Measurements from ENCODE around the gene KLRB1.

KLRB1 gene

GRCh38 chr12:9634969-9635754 lies 27.4 kb upstream of the KLRB1 start:
- no peak for TF ChIP-seq CTCF (IDR thresholded peaks at IDR 0.05; ENCODE audit: low read depth, low read length, missing control alignments)
- no peak overlapping the region for H3K4me3 ChIP-seq (ENCODE audit: low read depth, low read length)
- no peak for DNase-seq (ENCODE audit: low read depth)

GRCh38 chr12:9634177-9634803 lies 26.6 kb upstream of the KLRB1 start:
- no peak for DNase-seq (ENCODE audit: low read depth)
- TF ChIP-seq CTCF (IDR thresholded peaks at IDR 0.05; ENCODE audit: low read depth, low read length, missing control alignments): peak; percentile 62
- H3K4me3 ChIP-seq (ENCODE audit: low read depth, low read length): no peak overlapping the region

GRCh38 chr12:9632766-9633165 lies 25.1 kb upstream of the KLRB1 start:
- no peak for TF ChIP-seq CTCF (IDR thresholded peaks at IDR 0.05; ENCODE audit: low read depth, low read length, missing control alignments)
- H3K4me3 ChIP-seq (ENCODE audit: low read depth, low read length): no peak overlapping the region
- no peak for DNase-seq (ENCODE audit: low read depth)

GRCh38 chr12:9626821-9627220 lies 19.1 kb upstream of the KLRB1 start:
- TF ChIP-seq CTCF (IDR thresholded peaks at IDR 0.05; ENCODE audit: low read depth, low read length, missing control alignments): no peak
- DNase-seq (ENCODE audit: low read depth): no peak
- H3K4me3 ChIP-seq (ENCODE audit: low read depth, low read length): no peak overlapping the region

- no peak overlapping the region for H3K4me3 ChIP-seq (ENCODE audit: low read depth, low read length)
- DNase-seq (ENCODE audit: low read depth): no peak
- TF ChIP-seq CTCF (IDR thresholded peaks at IDR 0.05; ENCODE audit: low read depth, low read length, missing control alignments): no peak
These were observed 18.6 kb upstream of the KLRB1 start for GRCh38 chr12:9626291-9626690.

DNA sequence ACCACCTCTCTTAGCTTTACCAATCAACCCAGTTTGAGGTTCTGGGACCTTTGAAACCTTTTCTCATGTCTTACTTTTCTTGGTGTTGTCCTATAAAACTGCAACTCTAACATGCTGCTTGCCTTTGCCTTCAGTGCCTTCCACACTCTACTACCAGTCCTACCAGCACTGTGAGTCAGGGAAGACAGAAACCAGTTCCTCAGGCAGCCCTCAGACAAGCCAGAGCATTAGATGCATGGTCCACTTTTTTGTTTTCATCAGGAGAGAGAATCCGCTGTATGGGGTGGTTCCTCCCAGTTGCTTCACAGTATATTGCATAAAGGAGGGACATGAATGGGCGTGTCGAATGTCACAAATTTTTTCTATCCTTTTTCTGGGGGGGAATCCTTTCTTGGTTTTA lies 17.3 kb upstream of the KLRB1 start:
- no peak for TF ChIP-seq CTCF (IDR thresholded peaks at IDR 0.05; ENCODE audit: low read depth, low read length, missing control alignments)
- no peak for DNase-seq (ENCODE audit: low read depth)
- no peak overlapping the region for H3K4me3 ChIP-seq (ENCODE audit: low read depth, low read length)
